ENCODE measurements around the gene ARFGAP1.

ARFGAP1 gene

GRCh38 chr20:63226042-63226943 lies 46.3 kb upstream of the ARFGAP1 start:
- in situ Hi-C loops (cut with HindIII; ENCODE audit: low sequenced_read_pairs) = no loop called here
- TF ChIP-seq CTCF (IDR thresholded peaks at IDR 0.05; ENCODE audit: low read depth, low read length) = no peak
- H3K4me3 ChIP-seq (ENCODE audit: low read depth, low read length) = no peak overlapping the region
- no peak for DNase-seq (ENCODE audit: low read depth, low spot score)

DNA sequence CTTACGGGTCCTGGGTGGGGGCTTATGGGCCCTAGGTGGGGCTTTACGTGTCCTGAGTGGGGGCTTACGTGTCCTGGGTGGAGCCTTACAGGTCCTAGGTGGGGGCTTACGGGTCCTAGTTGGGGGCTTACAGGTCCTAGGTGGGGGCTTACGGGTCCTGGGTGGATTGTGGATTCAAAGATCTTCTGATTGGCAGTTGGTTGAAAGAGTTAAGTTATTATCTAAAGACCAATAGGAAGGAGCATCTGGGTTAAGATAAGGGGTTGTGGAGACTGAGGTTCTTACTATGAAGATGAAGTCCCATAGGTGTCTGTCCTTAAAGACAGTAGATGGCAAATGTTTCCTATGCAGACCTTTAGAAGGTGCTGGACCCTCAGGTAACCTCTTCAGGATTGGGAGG lies 45.4 kb upstream of the ARFGAP1 start:
- H3K4me3 ChIP-seq (ENCODE audit: low read depth, low read length) = no peak overlapping the region
- TF ChIP-seq CTCF (IDR thresholded peaks at IDR 0.05; ENCODE audit: low read depth, low read length) = no peak
- DNase-seq (ENCODE audit: low read depth, low spot score) = no peak
- in situ Hi-C loops (cut with HindIII; ENCODE audit: low sequenced_read_pairs) = no loop called here

- in situ Hi-C loops (cut with HindIII; ENCODE audit: low sequenced_read_pairs) = no loop called here
Observed at GRCh38 chr20:63228806-63229205, 43.8 kb upstream of the ARFGAP1 start.

DNA sequence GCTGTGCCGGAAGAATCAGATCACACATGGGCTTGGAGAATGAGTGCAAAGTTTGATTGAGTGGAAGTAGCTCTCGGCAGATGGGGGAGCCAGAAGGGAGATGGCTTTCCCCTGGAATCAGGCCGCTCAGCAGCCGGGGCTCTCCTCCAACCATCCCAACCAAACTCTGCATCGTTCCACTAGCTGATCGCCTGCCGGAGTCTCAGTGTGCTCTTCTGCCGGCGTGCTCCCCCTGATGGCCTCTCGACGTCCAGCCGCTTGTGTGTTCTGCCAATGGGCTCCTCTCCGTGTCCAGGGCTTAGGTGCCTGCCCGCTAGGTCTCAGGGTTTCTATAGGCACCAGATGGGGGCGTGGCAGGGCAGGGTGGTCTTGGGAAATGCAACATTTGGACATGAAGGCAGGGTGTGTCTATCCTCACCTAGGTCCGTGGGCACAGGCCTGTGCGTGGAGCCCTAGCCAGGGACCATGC lies 41.8 kb upstream of the ARFGAP1 start:
- peak; percentile 54 for DNase-seq (ENCODE audit: low read depth, low spot score)
- TF ChIP-seq CTCF (IDR thresholded peaks at IDR 0.05; ENCODE audit: low read depth, low read length) = peak; percentile 80
- in situ Hi-C loops (cut with HindIII; ENCODE audit: low sequenced_read_pairs) = no loop called here
- no peak overlapping the region for H3K4me3 ChIP-seq (ENCODE audit: low read depth, low read length)

More at GRCh38 chr20:63228806-63229205, 43.8 kb upstream of the ARFGAP1 start:
- no peak for DNase-seq (ENCODE audit: low read depth, low spot score)
- no peak overlapping the region for H3K4me3 ChIP-seq (ENCODE audit: low read depth, low read length)
- TF ChIP-seq CTCF (IDR thresholded peaks at IDR 0.05; ENCODE audit: low read depth, low read length) = no peak

DNA sequence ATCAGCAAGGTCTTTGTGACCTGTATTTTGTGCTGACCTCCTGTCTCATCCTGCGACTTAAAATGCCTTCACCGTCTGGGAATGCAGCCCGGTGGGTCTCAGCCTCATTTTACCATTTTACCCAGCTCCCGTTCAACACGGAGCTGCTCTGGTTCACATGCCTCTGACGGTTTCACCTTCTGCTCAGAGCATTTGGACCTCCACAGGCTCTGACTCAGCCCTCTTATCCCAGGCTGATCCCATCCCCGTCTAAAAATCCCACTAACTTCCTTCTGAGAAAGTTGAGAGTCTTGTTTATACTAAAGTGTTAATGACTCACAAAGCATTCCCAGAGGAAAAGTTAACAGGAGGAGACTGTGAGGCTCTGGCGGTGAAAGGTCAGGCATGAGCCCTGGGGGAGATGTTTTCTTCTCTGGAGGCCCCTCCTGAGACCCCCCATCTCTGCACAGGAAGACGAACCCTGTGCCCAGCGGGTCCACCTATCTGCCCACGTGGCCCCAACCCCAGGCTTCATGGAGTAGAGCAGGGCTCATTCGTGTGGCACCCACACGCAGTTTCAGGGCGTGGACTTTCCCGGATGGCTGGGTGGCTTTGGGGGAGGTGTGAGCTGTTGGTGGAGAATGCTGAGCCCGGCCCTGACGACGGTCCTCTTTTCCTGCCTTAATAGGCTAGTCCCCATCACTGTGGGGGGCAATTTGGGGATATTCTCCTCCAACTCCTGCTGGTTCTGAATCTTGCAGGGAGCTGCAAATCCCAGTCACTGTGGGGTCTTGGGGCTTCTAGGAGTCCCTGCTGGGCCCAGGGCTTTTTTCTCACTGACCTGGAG lies 40.2 kb upstream of the ARFGAP1 start:
- in situ Hi-C loops (cut with HindIII; ENCODE audit: low sequenced_read_pairs) = no loop called here
- peak; percentile 87 for DNase-seq (ENCODE audit: low read depth, low spot score)
- TF ChIP-seq CTCF (IDR thresholded peaks at IDR 0.05; ENCODE audit: low read depth, low read length) = no peak
- H3K4me3 ChIP-seq (ENCODE audit: low read depth, low read length) = no peak overlapping the region

DNA sequence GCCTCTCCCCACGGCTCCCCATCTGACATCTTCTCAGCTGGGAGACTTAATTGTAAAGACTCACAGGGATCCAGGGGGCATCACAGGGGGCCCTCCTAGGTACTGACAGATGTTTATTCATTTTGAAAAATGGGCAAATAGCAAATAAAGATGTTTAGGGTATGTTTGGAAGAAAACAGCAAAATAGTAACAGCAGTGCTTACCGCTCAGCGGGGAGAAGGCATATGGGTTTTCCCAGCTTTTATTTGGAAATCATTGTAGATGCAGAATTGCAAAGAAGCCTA lies 39.6 kb upstream of the ARFGAP1 start:
- TF ChIP-seq CTCF (IDR thresholded peaks at IDR 0.05; ENCODE audit: low read depth, low read length) = no peak
- no peak overlapping the region for H3K4me3 ChIP-seq (ENCODE audit: low read depth, low read length)
- in situ Hi-C loops (cut with HindIII; ENCODE audit: low sequenced_read_pairs) = no loop called here
- DNase-seq (ENCODE audit: low read depth, low spot score) = no peak
